Measurements from ENCODE around the gene SRBD1. TPM values are rescaled to one million over a fixed set of nuclear protein-coding genes. Genes with fewer than 3 reads are reported as not detected.
A peak's percentile ranks its signal among the peaks of the same experiment; 100 is the strongest.

SRBD1 gene
- total RNA-seq, 1 donor from 2014 or later = 9.1 TPM

- intact Hi-C loops (cut with DNase I) = no loop called here
Measured at GRCh38 chr2:45340318-45340717, 270.7 kb downstream of the SRBD1 start.

DNA sequence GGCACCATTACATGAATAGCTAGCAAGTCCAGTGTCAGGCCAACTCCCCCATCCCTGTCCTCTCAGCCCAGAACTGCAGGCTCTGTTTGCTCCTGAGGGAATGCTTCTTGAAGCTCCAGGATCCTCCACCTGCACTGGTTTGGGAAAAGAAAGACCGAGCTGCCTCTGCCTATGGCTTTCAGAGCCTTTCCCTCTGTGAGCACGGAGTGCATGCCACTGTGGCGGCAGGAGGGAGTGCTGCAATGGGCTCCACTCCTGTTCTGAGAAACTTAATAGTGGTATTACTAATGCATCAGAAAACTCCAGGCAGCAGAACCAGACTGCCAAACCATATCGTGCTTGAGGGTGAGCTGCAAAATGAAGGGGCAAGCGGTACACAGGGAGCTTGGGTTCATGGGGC is 271.8 kb downstream of the SRBD1 start:
- DNase-seq (ENCODE audit: extremely low spot score in 2 of 2) = peak in 1 of 2 donors; percentile 82
- Histone ChIP-seq H3K9me3 (no peaks in the 10 kb centered on the region), H3K27ac (no peak overlapping the region), H3K4me1 (no peaks in the 10 kb centered on the region), H3K27me3 (no peaks in the 10 kb centered on the region), H3K4me3 (no peak overlapping the region), H3K36me3 (no peaks in the 10 kb centered on the region)
- intact Hi-C loops (cut with DNase I) = no loop called here
- TF ChIP-seq POLR2A (IDR thresholded peaks at IDR 0.05) (no peak), POLR2AphosphoS5 (IDR thresholded peaks at IDR 0.05; ENCODE audit: insufficient read depth in 1 of 2, low read depth in 1 of 2) (no peak)
- TF ChIP-seq, protein P1, sequence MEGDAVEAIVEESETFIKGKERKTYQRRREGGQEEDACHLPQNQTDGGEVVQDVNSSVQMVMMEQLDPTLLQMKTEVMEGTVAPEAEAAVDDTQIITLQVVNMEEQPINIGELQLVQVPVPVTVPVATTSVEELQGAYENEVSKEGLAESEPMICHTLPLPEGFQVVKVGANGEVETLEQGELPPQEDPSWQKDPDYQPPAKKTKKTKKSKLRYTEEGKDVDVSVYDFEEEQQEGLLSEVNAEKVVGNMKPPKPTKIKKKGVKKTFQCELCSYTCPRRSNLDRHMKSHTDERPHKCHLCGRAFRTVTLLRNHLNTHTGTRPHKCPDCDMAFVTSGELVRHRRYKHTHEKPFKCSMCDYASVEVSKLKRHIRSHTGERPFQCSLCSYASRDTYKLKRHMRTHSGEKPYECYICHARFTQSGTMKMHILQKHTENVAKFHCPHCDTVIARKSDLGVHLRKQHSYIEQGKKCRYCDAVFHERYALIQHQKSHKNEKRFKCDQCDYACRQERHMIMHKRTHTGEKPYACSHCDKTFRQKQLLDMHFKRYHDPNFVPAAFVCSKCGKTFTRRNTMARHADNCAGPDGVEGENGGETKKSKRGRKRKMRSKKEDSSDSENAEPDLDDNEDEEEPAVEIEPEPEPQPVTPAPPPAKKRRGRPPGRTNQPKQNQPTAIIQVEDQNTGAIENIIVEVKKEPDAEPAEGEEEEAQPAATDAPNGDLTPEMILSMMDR (IDR thresholded peaks at IDR 0.05) = no peak

More at GRCh38 chr2:45340318-45340717, 270.7 kb downstream of the SRBD1 start:
- Histone ChIP-seq H3K9me3 (no peaks in the 10 kb centered on the region), H3K36me3 (no peaks in the 10 kb centered on the region), H3K4me1 (no peaks in the 10 kb centered on the region), H3K27ac (no peak overlapping the region), H3K4me3 (no peak overlapping the region), H3K27me3 (no peaks in the 10 kb centered on the region)
- TF ChIP-seq POLR2A (IDR thresholded peaks at IDR 0.05) (no peak), POLR2AphosphoS5 (IDR thresholded peaks at IDR 0.05; ENCODE audit: insufficient read depth in 1 of 2, low read depth in 1 of 2) (no peak)
- TF ChIP-seq, protein P1 (IDR thresholded peaks at IDR 0.05) = no peak
- DNase-seq (ENCODE audit: extremely low spot score in 2 of 2) = no peak

Small RNAs within 50 kb of the gene (small RNA-seq; reads per million reads assigned to genes)
- gene RN7SL414P = not detected

Other genes with a start within 250 kb of the SRBD1 start
- 11.8 TPM for gene PRKCE, start 40.4 kb upstream of the SRBD1 start, total RNA-seq